GM18867 (cell line): Measurements from ENCODE around the gene KLF12.

Experiments used
- ATAC-seq: cut with Tn5 transposase; IDR thresholded peaks from one replicate; pipeline ENCODE4 v1.9.1; 2021; ENCODE audit warnings: mild to moderate bottlenecking, moderate library complexity; ENCODE audit not compliant: unreplicated experiment

The KLF12 gene

DNA sequence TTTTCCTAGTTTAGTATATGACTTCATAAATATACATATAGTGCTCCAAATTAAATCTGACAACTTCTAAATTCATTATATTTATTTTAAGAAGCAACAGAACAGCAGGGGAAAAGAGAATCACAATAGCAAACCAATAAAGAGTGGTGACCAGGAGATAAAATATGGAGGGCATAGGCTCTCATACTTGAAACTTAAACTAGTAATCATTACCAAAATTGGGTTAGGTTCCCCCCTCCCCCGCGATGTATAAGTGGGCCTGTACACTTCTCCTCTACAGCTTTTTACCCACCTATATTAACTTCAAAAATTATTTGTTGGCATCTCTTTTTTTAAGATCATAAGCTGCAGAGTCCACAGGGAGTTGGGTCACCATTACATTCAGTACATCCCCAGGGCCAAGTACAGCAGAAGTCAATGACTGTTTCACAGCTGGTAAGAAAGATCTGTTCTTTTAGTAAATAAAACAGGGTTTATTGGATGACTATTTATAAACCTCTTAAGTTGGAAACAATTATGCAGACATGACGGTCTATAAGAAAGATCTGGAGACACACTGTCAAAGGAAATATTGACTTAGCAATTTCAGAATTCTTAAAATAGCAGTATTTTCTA lies 29.4 kb downstream of the KLF12 start:
- no peak for ATAC-seq

DNA sequence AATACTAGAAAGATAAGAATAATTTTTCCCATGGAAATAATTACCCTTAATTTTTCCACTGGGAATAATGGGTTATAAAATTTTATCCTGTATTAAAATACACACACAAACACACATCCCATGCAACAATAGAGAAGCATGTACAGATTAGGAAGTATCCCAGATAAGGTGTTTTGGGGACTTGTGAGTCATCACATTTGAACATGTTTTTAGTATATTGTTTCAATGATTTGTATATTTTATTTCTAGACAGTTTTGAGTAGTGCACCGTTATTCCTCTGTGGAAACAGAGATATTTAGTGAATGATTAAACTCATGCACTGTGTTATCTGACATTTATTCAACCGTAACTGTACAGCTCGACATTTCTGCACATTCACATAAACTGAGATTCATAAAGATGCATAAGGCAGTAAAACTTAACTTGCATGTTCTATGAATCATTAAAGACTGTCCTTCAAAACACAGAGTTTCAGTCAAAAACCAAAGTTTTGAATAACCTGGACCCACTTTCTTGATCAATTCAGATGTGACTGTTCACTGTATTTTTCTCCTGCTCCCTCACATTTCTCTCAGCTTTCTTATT lies 30.1 kb downstream of the KLF12 start:
- ATAC-seq, result no peak

DNA sequence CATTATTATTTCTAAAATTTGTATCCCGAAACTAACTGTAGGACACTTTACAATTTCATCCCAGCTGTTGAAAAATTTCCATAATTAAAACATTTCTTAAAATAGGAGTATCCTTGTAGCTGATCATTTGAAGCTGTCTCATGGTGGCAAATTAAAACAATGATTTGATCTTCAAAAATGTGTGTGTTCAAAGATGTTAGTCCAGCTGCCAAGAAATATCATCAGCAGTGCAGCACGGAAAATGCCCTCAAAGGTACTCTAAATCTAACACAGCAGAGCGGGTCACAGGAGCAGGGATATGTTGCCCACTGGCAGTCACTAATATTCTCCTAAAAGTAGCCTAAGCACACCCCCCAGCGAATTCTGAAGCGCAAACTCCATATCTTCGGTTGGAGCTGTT lies 31.0 kb downstream of the KLF12 start:
- no peak for ATAC-seq

DNA sequence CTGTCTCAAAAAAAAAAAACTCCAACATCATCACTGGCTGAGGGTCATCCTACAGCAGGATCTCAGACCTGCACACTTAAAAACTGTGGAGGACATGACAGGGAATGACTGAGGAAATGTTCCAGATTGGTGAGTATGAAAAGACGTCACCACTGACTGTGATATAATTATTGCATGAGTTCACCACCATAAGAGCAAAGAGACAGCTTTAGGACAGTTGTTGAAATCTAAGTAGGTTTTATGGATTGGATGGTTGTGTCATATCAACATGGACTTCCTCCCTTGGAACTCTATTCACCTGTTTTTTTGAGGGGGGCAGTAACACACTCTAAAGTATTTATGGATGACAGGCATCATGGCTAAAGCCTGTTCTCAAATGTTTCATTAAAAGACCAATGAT lies 31.5 kb downstream of the KLF12 start:
- ATAC-seq, result no peak

DNA sequence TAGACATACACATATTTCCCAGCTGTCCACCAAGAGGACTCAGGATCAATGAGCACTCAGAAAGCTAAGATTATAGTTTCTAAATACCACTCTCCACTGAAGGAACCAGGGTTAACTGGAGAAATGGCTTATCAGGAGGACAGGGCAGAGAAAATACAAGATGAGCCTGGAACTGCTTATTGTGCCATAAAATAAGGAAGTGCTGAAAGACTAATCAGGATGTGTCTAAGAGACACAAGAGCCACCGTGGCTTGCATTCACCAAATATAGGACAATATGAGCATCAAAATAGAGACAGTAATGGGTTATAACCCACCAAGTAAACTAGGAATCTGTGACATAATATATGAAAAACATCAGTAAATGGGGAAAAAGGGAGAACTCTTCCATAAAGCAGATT lies 32.8 kb downstream of the KLF12 start:
- ATAC-seq, result no peak

DNA sequence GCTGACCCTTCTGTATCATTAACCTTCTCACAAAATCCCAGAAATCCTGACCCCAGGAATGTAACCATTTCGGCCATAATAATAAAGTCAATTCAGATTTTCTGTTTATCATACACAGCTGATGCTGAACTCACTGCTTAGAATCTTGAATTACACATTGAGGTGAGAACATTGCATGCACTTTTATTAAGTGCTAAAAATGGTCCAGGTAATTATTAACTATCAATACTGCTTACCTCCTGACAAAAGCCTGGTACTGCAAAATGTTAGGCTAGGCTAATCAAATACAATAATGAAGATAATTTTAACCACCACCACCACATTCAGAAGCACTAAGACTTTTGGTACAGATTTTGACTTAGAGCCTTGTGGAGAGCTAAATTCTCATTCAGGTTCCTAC lies 36.1 kb downstream of the KLF12 start:
- no peak for ATAC-seq

DNA sequence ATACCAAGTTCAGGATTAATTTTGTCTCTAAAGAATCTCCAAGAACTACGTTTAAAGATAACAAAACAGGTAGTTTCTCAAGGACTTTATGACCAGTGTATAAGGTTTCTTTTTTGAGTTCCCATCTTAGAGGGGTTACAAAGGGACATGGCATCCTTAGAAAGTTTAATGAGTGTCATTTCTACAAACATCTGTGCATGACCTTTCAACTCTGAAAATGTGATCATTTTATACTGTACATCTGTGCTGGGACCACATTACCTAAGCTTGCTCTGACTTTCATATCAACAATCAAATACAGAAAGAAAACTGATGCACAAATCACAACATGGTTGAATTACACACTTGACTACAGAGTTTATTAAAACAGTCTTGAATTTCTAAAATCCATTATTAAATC lies 37.1 kb downstream of the KLF12 start:
- ATAC-seq, result no peak

DNA sequence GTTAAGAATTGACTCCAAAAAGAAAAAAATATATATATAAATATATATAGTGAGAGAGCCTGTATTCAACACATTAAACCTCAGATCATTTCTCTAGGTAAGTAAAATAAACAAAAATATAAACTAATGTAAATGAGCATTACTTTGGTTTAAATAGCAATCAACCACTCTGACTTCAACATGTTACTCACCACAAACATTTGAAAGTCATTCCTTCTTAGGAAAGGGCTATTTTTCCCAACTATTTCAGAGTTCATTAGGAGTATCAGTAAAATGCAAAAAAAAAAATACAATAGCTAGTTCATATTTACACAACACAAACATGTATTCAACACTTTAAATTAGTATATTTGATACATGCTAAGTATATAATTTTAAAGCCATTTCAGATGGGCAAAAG lies 40.5 kb downstream of the KLF12 start:
- ATAC-seq, result no peak

DNA sequence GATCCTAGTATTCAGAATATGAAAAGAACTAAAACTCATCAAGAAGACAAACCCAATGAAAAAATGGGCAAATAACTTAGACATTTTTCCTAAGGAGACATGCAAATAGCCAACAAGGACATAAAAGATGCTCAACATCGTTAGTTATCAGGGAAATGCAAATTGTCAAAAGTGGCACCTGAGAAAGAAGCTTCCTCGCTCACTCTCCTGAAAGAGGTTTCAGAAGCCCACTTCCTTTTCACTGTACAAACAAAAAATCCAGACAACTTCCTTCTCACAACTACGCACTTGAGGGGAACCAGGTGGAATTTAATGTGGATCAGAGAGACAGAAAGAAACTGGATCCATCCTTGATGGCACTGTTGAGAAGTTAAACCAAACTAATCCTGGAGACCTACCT lies 41.5 kb downstream of the KLF12 start:
- no peak for ATAC-seq

DNA sequence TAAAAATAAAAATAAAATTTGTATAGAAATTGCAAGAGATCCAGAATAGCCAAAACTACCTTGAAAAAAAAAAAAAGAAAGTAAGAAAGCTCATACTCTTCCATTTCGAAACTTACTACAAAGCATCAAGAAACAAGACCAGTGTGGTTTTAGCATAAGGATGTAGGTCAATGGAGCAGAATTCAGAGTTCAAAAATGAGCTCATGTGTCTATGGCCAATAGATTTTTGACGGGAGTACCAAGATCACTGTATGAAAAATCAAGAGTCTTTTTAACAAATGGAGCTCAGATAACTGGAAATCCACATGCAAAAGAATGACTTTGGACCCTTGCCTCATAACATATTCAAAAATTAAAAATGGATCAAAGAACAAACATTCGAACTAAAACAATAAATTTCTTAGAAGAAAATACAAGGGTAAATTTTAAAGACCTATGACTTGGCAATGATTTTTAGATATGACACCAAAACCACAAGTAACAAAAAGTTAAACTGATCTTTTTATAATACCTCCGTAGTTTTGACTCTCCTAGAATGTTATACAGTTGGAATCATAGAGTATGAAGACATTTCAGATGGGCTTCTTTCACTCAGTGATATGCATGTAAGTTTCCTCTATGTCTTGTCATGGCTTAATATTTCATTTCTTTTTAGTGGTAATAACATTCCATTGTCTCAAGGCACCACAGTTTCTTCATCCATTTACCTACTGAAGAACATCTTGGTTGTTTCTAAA lies 43.2 kb downstream of the KLF12 start:
- no peak for ATAC-seq

DNA sequence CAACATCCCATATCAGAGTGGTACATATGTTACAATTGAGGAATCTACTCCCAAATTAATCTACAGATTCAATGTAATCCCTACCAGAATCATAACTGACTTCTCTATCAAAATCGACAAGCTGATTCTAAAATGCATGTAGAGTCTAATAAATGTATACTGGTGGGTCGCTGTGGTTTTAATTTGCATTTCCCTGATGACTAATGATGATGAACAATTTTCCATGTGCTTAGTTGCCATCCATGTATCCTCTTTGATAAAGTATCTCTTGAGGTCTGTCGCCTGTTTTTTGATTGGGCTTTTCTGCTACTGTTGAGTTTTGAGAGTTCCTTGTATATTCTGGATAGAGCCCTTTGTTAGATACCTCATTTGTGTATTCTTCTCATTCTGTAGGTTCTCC lies 43.8 kb downstream of the KLF12 start:
- ATAC-seq, result no peak

DNA sequence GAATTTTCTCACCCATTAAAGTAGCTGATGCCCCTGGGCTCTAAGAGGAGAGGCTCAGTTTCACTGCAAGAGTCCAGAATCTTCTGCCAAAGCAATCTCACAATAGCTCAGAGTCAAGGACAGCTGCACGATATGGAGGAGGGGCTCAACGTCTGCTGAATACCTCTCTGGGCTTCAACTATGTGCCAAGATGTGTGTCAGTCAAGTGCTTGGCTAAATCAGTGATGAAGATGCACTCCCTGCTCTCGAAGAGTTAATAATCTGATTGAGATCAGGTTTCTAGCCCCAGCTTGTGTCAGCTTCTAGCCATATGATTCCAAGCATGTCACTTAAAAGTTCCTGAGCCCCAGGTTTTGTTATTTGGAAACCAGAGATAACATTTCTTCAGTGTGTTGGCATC lies 46.8 kb downstream of the KLF12 start:
- no peak for ATAC-seq
